ENCODE data around the gene RALA.

The RALA gene

GRCh38 chr7:39621261-39621660 lies 2.1 kb upstream of the RALA start:
- Mint-ChIP-seq H3K4me3 (no peak overlapping the region), H3K9me3 (no peaks in the 10 kb centered on the region), H3K27me3 (peaks cover 3% of the 10 kb centered on the region), H3K4me1 (ENCODE audit: low read depth) (peaks cover 27% of the 10 kb centered on the region), H3K36me3 (ENCODE audit: low read depth) (peaks cover 13% of the 10 kb centered on the region), H3K27ac (no peak overlapping the region)
- intact Hi-C loops (cut with micrococcal nuclease), result loop anchor here (10.0 kb wide), 2 partner anchors 74 to 514 kb away; partner anchors contain the start of genes MPLKIP and SUGCT

DNA sequence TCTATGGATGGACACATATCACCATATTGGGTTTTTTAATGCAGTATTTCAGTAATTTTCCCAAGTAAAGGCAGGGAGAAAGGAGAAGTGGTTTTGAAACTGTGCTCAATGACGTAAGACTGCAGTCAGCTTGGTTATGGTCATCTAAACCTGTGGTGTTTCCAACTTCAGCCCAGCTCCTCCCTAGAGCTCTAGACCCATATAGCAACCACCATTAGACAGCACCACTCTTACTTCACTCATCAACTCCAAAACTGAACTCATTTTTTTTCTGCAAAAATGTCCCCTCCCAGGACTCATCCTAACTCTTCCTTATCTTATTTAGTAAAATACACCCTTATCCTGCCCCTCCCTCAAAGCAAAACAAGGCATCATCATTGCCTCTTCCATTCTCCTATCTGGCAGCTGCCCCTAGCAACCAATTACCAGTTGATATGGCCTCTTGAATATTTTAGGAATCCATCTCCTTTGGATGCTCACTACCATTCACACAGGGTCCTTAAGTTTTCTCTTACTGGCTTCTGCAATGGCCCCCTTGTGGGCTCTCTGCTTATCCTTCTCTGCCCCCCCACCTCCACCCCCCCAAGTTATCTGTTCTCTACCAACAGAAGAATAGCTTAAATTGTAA lies 1.5 kb upstream of the RALA start:
- Mint-ChIP-seq H3K27me3 (no peaks in the 10 kb centered on the region), H3K4me1 (ENCODE audit: low read depth) (peaks cover 34% of the 10 kb centered on the region), H3K9me3 (no peaks in the 10 kb centered on the region), H3K4me3 (no peak overlapping the region), H3K36me3 (ENCODE audit: low read depth) (peaks cover 13% of the 10 kb centered on the region), H3K27ac (peak overlapping the region; percentile 94)
- intact Hi-C loops (cut with micrococcal nuclease), result loop anchor here (2.0 to 10.0 kb wide), 4 partner anchors 33 to 513 kb away; partner anchors contain the start of genes MPLKIP and SUGCT

DNA sequence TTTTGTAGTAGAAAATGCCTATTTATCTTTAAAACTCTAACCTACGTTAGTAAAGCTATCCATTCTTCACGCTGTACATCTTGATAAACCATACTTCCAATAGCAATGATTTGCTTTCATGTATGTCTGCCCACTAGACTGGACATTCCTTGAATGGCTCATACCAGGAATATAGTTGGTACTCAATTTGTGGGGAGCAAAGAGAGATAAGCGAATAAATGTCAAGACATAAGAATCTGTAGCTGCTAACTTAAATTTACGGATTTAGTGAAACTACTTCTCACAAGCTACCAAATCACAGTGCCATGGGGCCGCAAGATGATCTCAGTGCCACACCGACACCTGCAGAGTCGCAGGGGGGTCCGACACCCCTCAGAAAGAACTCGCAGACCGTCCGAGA lies 763 bp upstream of the RALA start:
- peak overlapping the region; percentile 94 for H3K27ac Mint-ChIP-seq
- intact Hi-C loops (cut with micrococcal nuclease), result loop anchor here (2.0 to 10.0 kb wide), 4 partner anchors 34 to 512 kb away; partner anchors contain the start of genes MPLKIP and SUGCT
- H3K9me3 Mint-ChIP-seq, result no peaks in the 10 kb centered on the region
- no peaks in the 10 kb centered on the region for H3K27me3 Mint-ChIP-seq
- peaks cover 13% of the 10 kb centered on the region for H3K36me3 Mint-ChIP-seq (ENCODE audit: low read depth)
- peak overlapping the region; percentile 82 for H3K4me3 Mint-ChIP-seq
- H3K4me1 Mint-ChIP-seq (ENCODE audit: low read depth), result peaks cover 36% of the 10 kb centered on the region

- peaks cover 45% of the 10 kb centered on the region for H3K4me1 Mint-ChIP-seq (ENCODE audit: low read depth)
- H3K27ac Mint-ChIP-seq, result peak overlapping the region; percentile 94
- H3K9me3 Mint-ChIP-seq, result no peaks in the 10 kb centered on the region
Observed at GRCh38 chr7:39623732-39624441, 515 bp downstream of the RALA start.

GRCh38 chr7:39624442-39624807 lies 1.1 kb downstream of the RALA start:
- Mint-ChIP-seq H3K4me3 (peak overlapping the region; percentile 82), H3K9me3 (no peaks in the 10 kb centered on the region), H3K4me1 (ENCODE audit: low read depth) (peaks cover 45% of the 10 kb centered on the region), H3K27ac (peak overlapping the region; percentile 94), H3K36me3 (ENCODE audit: low read depth) (peaks cover 15% of the 10 kb centered on the region), H3K27me3 (no peaks in the 10 kb centered on the region)
- intact Hi-C loops (cut with micrococcal nuclease), result loop anchor here (10.0 kb wide), 2 partner anchors 70 to 510 kb away; partner anchors contain the start of genes MPLKIP and SUGCT

More at GRCh38 chr7:39623732-39624441, 515 bp downstream of the RALA start:
- Mint-ChIP-seq H3K4me3 (peak overlapping the region; percentile 82), H3K27me3 (no peaks in the 10 kb centered on the region), H3K36me3 (ENCODE audit: low read depth) (peaks cover 13% of the 10 kb centered on the region)
- intact Hi-C loops (cut with micrococcal nuclease), result loop anchor here (2.0 to 10.0 kb wide), 4 partner anchors 35 to 511 kb away; partner anchors contain the start of genes MPLKIP and SUGCT

- peaks cover 45% of the 10 kb centered on the region for H3K4me1 Mint-ChIP-seq (ENCODE audit: low read depth)
- no peaks in the 10 kb centered on the region for H3K9me3 Mint-ChIP-seq
- peaks cover 22% of the 10 kb centered on the region for H3K36me3 Mint-ChIP-seq (ENCODE audit: low read depth)
- intact Hi-C loops (cut with micrococcal nuclease), result loop anchor here (10.0 kb wide), 2 partner anchors 70 to 510 kb away; partner anchors contain the start of genes MPLKIP and SUGCT
- H3K4me3 Mint-ChIP-seq, result peak overlapping the region; percentile 82
- H3K27ac Mint-ChIP-seq, result peak overlapping the region; percentile 94
- H3K27me3 Mint-ChIP-seq, result no peaks in the 10 kb centered on the region
Observed at GRCh38 chr7:39624935-39625694, 1.7 kb downstream of the RALA start.

DNA sequence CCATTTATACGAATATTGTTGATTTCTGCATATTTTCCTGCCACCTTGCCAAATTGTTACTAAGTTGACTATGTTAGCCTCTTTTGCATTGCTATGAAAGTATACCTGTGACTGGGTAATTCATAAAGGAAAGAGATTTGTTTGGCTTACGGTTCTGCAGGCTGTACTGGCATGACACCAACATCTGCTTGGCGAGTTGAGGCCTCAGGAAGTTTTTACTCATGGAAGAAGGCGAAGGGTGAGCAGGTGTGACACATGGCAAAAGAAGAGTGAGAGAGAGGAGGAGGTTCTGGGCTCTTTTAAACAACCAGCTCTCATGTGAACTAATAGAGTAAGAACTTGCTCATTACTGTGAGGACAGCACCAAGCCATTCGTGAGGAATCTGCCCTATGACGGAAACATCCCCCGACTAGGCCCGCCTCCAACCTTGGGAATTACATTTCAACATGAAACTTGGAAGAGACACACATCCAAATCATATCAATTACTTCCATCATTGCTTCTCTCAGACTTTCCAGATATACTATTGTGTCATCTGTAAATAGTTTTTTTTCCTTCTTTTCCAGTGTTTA lies 8.4 kb downstream of the RALA start:
- Mint-ChIP-seq H3K36me3 (ENCODE audit: low read depth) (peaks cover 68% of the 10 kb centered on the region), H3K4me3 (no peak overlapping the region), H3K4me1 (ENCODE audit: low read depth) (peaks cover 39% of the 10 kb centered on the region), H3K27me3 (no peaks in the 10 kb centered on the region), H3K9me3 (no peaks in the 10 kb centered on the region), H3K27ac (no peak overlapping the region)
- intact Hi-C loops (cut with micrococcal nuclease), result no loop called here

DNA sequence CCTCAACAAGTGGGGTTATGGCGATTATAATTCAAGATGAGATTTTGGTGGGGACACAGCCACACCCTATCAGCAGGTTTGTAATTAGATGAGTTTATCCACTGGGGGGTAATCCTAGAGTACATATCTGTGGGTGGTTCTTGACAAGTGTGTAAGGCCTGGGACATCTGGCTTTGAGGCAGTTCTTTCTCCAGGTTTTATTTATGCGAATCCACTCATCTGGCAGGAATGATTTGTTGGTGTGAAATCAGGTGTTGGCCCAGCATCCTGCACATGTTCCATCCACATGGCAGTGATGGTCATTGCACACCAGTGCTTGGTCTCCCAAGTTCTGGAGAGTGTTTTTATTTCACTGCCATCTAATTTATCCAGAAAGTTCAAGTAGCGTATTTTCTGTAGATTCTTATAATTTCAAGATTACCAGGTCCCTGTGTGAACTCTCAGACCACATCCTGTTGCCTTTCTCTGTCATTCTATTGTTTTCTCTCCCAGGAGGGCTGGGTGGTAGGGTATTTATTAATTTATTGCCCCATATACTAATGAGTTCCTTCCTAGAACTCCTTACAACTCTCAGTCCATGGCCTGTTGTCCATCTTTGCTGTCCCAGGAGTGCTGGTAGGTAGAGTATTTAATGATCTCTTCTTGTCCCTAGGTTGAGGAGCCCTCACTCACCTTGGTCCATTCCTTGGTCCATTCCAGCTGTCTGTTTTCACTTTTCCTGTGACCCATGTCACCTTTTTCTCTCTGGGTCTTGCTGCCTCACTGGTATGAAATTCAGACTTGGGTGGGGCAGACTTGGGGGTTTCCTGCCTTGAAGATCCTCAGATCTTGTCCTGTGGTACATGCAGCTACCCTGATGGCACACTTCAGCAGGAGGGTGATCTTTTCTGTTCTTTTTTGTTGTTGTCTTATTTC lies 10.4 kb downstream of the RALA start:
- intact Hi-C loops (cut with micrococcal nuclease), result no loop called here
- H3K4me1 Mint-ChIP-seq (ENCODE audit: low read depth), result peaks cover 28% of the 10 kb centered on the region
- H3K9me3 Mint-ChIP-seq, result no peaks in the 10 kb centered on the region
- peak overlapping the region; percentile 1 for H3K27ac Mint-ChIP-seq
- H3K27me3 Mint-ChIP-seq, result no peaks in the 10 kb centered on the region
- H3K36me3 Mint-ChIP-seq (ENCODE audit: low read depth), result peaks cover 76% of the 10 kb centered on the region
- H3K4me3 Mint-ChIP-seq, result no peak overlapping the region

DNA sequence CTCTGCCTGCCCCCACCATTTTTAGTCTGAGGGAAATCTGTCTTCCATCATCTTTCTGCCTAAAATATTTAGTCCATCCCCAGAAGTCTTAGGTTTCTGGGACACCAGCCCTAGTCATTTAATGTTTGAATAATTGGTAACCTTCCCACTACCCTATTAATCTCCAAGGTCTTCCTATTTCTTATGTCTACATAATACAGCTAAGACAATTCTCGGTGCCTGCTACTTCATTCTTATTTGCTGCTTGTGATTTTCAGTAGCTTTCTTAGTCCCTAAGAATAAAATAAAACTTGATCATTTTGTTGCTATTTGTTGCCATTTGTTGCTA lies 11.1 kb downstream of the RALA start:
- Mint-ChIP-seq H3K4me1 (ENCODE audit: low read depth) (peaks cover 28% of the 10 kb centered on the region), H3K27me3 (no peaks in the 10 kb centered on the region), H3K9me3 (no peaks in the 10 kb centered on the region), H3K36me3 (ENCODE audit: low read depth) (peaks cover 78% of the 10 kb centered on the region), H3K27ac (peak overlapping the region; percentile 1), H3K4me3 (no peak overlapping the region)
- intact Hi-C loops (cut with micrococcal nuclease), result no loop called here

DNA sequence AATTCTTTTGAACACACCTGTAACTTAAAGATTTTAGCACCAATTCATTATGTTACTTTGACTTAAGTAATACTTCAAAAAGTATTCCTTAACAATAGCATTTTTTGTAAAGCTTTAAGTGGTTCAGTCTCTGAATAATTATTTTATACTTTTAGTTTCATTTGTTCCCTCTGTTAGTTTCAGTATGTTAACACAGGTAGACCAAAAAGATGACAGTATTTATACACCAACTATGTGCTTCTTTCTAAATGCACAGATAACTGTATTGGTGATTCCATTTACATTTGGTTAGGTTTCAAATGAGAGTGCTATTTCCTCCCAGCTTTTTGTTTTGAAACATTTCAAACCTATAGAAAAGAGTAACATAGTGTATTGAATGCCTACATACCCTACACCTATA lies 14.0 kb downstream of the RALA start:
- Mint-ChIP-seq H3K36me3 (ENCODE audit: low read depth) (peaks cover 50% of the 10 kb centered on the region), H3K9me3 (no peaks in the 10 kb centered on the region), H3K27me3 (no peaks in the 10 kb centered on the region), H3K4me3 (no peak overlapping the region), H3K4me1 (ENCODE audit: low read depth) (peaks cover 36% of the 10 kb centered on the region), H3K27ac (no peak overlapping the region)
- intact Hi-C loops (cut with micrococcal nuclease), result no loop called here

DNA sequence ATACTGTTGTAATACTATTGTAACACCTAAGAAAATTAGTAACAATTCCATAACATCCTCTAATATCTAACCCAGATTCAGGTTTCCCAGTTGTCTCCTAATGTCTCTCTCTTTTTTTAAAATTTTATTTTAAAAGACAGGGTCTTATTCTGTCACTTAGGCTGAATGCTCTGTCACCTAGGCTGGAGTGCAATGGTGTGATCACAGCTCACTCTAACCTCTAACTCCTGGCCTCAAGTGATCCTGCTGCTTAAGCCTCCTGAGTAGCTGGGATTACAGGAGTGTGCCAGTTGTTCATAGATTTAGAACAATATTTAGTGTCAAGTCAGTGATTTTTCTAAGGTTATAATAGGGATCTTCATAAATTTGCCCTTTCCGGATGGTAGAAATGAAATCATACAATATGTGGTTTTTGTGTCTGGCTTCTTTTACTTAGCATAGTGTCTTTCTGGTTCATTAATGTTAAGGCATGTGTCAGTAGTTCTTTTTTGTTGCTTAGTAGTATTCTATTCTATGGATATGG lies 14.7 kb downstream of the RALA start:
- H3K4me3 Mint-ChIP-seq, result no peak overlapping the region
- H3K27me3 Mint-ChIP-seq, result no peaks in the 10 kb centered on the region
- peaks cover 39% of the 10 kb centered on the region for H3K4me1 Mint-ChIP-seq (ENCODE audit: low read depth)
- no peak overlapping the region for H3K27ac Mint-ChIP-seq
- intact Hi-C loops (cut with micrococcal nuclease), result no loop called here
- no peaks in the 10 kb centered on the region for H3K9me3 Mint-ChIP-seq
- peaks cover 47% of the 10 kb centered on the region for H3K36me3 Mint-ChIP-seq (ENCODE audit: low read depth)

- Mint-ChIP-seq H3K27me3 (no peaks in the 10 kb centered on the region), H3K4me1 (ENCODE audit: low read depth) (peaks cover 27% of the 10 kb centered on the region), H3K36me3 (ENCODE audit: low read depth) (peaks cover 10% of the 10 kb centered on the region), H3K9me3 (no peaks in the 10 kb centered on the region), H3K27ac (no peak overlapping the region), H3K4me3 (no peak overlapping the region)
- intact Hi-C loops (cut with micrococcal nuclease), result no loop called here
Observed at GRCh38 chr7:39642896-39643295, 19.5 kb downstream of the RALA start.

DNA sequence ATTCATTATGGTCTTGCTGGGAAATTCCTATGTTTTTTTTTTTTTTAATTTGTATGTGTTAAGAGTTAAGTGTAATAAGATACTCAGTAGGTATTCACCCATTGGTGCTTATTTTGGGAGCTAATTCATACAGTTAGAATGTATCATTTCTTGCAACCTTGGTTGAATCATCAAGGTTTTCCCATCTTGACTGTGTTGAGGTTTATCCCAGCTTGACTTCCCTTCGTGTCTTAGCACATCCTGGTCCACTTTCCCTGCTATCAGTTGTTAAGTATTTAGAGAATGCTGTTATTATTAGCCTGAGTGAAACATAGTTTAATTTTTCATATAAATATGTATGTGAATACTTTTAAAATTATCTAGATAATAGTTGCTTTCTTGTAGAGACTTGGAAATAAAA lies 20.8 kb downstream of the RALA start:
- Mint-ChIP-seq H3K27me3 (no peaks in the 10 kb centered on the region), H3K9me3 (no peaks in the 10 kb centered on the region), H3K4me3 (no peak overlapping the region), H3K36me3 (ENCODE audit: low read depth) (peaks cover under 1% of the 10 kb centered on the region), H3K4me1 (ENCODE audit: low read depth) (peaks cover 27% of the 10 kb centered on the region), H3K27ac (no peak overlapping the region)
- intact Hi-C loops (cut with micrococcal nuclease), result no loop called here

Measured in dendritic cell treated with granulocyte-macrophage colony-stimulating factor and Interleukin-4, amounts not matched to agents 40 ng/mL and 50 ng/mL, for 4 days (primary cell).